HG03135 (cell line): ENCODE results near the gene ZNF384.

Experiments used
- ATAC-seq: cut with Tn5 transposase; IDR thresholded peaks from one replicate; pipeline ENCODE4 v1.9.1; 2021; ENCODE audit warnings: mild to moderate bottlenecking, moderate library complexity; ENCODE audit not compliant: unreplicated experiment

The ZNF384 gene

DNA sequence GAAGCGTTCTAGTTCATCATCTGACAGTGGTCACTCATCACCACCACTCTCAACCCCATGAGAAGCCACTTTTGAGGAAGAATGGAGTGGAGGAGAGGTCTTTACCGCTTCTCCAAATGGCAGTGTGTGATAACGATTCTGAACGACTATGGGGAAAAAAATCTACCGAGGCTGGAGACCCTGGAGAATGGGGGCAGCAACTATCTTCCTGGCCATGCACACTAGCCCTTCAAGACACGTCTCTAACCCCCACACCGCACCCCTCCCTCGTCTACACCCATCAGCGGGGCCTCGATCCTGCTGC lies 26.6 kb downstream of the ZNF384 start:
- no peak for ATAC-seq

DNA sequence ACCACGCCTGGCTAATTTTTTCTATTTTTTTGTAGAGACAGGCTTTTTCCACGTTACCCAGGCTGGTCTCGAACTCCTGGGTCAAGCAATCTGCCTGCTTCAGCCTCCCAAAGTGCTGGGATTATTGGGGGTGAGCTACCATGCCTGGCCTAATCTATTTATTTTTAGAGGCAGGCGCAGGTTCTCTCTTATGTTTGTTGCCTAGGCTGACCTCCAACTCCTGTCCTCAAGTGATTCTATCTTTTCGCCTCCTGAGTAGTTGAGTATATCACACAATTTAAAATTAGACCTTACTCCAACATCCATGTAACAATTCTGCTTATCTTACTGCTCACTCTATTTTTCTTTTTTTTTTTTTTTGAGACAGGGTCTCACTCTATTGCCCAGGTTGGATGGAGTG lies 35.2 kb downstream of the ZNF384 start:
- ATAC-seq: no peak

DNA sequence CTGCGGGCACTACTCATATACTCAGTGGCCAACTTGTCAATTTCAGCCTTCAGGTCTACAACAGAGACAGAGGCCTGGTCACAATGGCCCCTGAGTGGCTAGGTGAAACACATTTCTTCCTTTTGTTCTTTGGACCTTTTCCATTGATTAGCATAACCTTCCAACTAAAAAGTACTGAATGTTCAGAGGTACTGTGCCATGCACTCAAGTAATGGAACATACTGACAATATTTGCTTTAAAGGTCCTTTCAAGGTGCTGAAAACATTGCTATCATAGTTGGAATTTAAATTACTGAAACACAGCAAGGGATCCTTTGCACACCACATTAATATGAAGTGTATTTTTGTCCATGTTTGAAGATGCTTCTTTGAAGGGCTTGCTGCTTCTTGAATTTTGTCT lies 35.8 kb downstream of the ZNF384 start:
- no peak for ATAC-seq

DNA sequence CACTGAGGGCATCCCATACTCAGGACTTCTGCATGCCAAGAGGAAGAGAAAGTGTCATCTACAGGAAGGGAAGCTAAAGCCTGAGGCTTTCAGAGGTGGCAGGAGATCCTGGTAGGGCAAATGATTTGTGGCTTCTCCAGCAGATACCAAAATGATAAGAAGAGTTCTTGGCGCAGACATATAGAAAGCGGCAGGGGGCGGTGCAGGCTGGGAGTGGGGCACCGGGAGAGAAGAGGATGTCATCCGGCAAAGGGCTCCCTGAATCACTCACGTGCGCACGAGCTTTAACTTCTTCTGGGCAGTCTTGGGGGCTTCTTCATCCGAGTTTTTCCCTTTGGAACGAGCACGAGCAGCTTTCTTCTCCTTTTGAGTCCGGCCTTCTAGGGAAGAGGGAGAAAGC lies 36.8 kb downstream of the ZNF384 start:
- no peak for ATAC-seq

DNA sequence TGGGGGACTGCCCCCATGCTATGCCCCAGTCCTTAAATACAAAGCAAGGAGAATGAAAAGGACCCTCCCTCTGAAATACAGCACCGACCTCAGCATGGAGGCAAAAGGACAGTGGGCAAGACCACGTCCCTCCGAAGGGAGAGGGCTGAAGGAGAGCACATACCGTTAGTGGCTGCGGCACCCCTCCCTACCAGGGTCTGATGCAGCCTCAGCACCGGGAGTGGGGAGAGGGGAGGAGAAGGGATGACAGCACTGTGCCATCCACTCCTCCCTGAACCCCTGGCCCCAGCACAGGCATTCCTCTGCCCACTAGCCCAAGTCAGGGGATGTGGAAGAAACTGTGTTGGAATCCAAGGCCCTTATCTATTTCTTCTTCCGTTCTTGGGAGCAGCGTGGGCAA lies 38.3 kb downstream of the ZNF384 start:
- no peak for ATAC-seq

DNA sequence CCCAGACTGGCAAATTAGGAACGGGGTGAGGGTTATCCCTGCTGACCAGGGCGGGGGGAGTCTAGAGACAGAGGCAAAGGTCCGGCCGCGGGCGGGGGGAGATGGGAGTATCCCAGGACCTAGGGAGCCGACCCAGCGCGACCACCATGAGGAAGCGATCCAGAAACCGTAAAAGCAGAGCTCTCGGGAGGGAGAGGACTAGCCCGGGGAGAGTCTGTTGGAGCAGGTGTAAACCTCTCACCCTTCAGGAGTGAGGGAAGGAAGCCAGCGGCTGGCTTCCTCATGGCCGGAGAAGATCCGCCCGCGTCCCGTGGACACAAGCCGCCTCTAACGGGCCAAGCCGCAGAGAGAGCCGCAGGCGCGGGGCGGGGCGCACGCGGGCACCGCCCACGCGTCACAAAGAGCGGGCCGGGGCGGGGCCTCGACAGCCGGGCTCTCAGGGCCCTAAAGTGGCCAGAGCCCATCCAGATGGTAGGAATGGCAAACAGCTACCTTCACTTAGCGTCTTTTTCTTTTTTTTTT lies 42.0 kb downstream of the ZNF384 start, which contains the start of gene ACRBP:
TSS of gene ACRBP (minus strand) at position 350 of the 522 bp plus-strand sequence. CDS start at position 284, 66 bp downstream.
- no peak for ATAC-seq

DNA sequence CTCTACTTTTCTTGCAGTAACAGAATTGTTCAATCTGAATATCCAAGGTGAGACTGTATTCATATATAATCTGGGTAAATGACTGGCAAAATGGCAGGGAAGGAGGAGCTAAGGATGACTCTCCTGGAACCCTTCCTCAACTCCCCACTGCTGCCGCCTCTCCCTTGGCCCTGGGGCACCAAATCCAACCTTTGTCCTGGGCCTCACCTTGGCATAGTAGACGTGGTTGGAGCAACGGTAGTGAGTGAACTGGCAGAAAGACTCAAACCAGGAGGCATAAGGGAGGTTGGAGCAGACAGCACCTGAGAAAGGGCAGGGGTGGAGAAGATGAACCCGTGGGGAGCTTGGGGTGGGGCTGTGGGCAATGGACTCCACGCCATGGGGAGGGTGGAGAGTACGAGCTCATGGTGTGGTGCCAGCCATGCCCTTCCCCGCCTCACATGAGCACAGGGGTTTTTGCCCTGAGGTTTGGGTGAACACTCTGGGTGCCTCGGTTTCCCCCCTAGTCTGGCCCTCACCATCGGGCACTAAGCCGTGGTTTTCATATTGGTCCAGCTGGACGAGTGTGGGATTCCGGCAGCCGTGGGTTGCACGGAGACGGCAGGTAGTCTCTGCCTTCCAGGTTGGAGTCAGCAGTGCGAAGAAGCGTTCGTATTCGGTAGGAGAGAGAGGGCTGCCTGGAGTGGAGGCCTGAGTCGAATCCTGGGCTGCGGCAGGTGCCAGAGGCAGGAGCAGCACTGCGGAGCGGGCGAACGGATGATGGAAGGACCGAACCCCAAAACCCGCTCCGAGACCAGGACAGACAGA lies 42.7 kb downstream of the ZNF384 start:
- no peak for ATAC-seq

DNA sequence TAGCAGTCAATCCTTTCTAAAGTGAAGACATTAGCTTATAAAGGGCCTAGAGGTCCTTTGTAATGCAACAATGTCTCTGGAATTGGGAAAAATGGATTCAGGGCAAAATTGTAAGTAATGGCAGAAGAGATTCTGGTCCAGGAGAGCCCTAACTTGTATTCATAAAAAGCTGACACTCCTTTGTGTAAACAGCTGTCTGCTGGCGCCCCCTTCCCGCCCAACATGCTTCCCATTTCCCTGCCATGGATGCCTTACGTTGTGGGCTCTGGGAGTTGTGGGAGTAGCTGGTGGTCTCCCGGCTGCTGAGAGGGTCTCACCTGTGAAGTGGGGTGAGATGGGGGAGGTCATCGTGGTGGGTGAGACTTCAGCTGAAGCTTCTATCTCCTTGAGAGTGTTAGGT lies 44.3 kb downstream of the ZNF384 start:
- ATAC-seq: no peak

DNA sequence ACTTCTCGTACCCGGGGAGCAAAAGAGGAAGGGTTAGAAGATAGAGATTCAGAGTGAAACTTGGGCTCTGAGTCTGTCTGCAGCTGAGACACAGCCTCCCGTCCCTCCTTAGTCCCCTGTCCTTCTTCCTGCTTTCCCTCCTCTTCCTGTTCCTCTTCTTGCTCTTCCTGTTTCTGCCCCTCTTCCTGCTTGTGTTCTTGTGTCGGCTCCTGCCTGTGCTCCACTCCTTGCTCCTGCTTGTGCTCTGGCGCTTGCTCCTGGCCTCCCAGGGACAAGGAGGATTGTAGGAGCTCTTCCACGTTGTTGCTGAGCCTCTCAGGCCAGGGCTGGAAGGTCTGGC lies 44.9 kb downstream of the ZNF384 start:
- ATAC-seq: no peak

DNA sequence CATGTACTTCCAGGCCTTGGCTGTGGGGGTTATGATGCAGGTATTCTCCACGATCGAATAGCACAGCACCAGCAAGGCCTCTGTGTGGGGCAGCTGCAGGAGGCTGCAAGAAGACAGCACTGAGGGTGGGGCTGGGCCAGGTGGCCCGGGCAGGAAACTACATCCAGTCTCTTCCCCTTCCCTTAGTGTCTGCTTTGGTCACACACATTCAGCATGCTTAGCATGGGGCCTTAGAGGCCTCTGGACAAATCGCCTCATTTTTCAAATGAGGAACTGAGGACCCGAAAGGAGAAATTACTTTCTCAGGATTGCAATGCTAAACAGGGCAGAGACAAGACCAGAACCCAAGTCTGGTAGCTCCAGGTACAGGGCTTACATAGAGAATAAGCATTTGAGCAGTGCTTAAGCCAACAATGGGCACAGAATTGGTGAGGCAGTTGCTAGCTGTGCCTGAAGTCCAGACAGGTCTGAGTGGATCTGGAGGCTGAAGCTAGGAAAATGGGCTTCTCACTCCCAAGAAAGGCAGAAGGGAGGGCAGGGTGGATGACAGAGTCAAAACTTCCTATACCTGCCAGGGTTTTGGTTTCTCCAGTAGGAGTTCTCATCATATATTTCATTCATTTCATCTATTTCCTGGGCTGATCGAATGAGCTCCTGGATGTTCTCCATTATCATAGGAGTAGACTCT lies 45.5 kb downstream of the ZNF384 start:
- no peak for ATAC-seq

DNA sequence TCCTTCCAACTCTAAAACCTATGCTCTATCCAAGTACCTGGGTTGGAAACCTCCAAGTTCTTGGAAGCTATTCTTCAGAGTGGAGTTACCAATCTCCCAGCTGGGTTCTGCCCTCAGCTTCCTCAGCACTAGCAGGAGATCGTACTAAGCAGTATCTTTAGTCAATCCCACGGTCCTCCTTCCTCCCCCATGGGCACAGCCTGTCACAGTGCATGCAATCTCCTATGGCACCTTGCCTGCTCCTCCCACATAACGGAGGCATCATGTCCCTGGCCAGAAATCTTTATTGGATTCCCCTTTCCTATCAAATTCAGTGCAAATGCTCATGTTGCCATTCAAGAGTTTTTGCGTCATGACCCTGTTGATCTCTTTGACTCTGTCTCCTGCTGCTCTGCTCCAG lies 48.0 kb downstream of the ZNF384 start:
- no peak for ATAC-seq

DNA sequence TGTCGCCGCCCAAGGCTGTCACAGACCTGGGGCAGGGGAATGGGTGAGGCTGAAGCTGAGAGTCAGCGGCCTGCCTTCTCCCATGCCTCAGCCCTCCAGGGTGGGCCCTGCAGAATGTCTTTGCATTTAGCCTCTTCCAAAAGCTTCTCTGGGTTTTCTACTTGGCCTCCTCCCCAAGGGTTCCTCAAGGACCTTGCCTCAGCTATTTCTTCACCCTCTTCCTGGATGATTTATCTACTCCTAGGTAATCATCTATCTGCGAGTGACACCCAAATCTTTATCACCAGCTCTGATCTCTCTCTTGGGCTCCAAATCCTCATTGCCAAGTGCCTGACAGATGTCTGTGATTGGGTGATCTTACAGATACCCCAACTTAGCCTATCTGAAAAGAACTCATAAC lies 48.7 kb downstream of the ZNF384 start:
- no peak for ATAC-seq

DNA sequence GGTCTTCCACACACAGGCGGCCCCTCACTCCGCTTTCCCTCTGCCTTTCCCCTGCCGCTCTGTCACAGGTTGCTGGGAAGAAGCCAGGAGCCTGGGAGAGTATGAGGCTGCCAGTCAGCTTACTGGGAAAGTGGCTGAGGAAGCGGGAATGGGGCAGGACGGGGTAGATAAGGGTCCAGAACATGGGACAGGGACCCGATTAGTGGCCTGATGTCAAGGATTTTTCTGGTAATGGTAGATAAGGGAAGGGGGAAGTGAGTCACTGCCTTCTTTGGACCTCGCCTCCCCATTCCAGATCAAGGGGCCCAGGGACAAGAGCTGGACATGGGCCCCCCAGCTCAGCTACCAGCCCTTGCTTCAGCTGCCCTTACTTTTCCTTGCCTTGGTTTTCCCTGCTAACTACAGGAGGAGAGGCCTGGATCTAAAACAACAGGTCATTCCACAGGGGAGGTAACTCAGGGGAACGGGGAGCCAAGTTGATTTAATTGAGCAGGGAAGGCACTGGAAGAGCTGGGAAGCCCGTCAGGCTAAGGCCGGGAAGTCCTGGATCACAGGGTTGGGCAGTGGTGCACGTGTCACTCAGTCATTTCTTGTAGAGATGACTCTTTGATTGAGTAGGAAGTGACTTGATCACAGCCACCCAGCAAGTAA lies 49.9 kb downstream of the ZNF384 start:
- no peak for ATAC-seq

DNA sequence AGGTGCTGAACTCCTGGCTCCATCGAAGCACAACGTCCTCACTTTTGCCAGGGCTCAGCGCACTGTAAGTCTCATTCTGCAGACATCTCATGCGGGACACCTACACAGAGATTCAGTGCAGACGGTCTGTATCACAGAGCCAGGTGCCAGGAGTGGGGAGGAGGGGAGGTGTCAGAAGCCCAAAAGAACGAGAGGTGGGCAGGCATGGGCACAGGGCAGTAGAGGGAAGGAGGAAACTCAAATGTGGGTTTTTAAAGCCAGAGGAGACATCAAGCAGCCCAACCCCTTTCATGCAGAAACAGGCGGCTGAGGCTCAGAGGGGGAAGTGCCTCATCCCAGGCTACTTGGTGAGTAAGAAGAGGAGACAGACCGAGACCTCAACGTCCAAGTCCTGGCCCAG lies 50.9 kb downstream of the ZNF384 start:
- ATAC-seq: no peak

DNA sequence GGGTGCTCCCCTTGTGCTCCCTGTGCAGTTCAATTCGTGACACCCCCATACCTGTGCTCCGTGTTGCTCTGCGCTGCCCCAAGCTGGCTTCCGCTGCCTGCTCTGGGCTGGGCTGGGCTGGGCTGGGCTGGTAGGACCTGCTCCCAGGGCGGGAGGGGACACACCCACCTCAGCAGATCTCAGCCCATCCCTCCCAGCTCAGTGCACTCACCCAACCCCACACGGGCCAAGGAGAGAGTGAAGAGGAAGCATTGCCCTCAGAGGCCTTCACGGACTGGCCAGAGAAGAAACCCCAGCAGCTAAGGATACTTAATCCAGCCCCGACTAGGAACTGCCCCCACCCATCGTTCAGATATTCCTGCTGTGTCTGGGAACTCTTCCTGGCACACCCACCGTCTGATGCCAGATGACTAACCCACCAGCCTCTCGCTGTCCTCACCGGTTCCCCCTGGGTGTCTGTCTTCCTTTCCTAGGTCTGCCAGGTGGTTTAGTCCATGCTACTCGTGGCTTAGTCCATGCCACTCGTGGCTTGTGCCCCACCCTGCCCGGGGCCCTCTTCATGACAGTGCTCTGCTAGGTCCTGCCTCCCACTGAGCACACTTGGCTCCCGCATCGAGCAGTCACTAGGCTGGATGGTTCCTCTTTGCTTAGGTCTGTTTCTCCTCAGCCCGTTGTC lies 53.2 kb downstream of the ZNF384 start, which contains the start of gene LPAR5:
TSS of gene LPAR5 (minus strand) at position 104 of the 676 bp plus-strand sequence. CDS start 14,711 bp downstream, outside the sequence.
- ATAC-seq: peak; percentile 42

DNA sequence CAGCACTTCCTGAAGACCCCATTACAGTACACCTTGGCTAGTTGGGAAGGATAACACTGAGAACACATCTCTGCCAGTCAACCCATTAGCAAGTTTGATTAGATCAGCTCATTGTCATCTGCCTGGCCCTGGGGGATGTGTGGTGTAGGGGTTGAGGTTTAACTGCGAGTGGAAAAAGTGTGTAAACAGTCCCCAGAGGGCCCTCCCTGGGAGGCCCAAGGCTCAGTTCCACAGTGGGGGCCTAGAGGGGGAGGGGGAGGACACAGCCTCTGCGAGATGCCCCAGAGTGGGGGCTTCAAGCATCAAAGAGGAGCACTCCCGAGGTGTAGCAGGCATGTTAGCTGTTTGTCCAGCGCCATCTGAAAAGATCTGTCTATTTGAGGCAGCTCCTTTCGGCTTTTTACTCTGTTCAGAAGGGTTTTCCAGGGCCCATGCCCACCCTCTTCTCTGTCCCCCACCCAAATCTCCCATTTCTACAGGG lies 53.8 kb downstream of the ZNF384 start:
- peak; percentile 45 for ATAC-seq

DNA sequence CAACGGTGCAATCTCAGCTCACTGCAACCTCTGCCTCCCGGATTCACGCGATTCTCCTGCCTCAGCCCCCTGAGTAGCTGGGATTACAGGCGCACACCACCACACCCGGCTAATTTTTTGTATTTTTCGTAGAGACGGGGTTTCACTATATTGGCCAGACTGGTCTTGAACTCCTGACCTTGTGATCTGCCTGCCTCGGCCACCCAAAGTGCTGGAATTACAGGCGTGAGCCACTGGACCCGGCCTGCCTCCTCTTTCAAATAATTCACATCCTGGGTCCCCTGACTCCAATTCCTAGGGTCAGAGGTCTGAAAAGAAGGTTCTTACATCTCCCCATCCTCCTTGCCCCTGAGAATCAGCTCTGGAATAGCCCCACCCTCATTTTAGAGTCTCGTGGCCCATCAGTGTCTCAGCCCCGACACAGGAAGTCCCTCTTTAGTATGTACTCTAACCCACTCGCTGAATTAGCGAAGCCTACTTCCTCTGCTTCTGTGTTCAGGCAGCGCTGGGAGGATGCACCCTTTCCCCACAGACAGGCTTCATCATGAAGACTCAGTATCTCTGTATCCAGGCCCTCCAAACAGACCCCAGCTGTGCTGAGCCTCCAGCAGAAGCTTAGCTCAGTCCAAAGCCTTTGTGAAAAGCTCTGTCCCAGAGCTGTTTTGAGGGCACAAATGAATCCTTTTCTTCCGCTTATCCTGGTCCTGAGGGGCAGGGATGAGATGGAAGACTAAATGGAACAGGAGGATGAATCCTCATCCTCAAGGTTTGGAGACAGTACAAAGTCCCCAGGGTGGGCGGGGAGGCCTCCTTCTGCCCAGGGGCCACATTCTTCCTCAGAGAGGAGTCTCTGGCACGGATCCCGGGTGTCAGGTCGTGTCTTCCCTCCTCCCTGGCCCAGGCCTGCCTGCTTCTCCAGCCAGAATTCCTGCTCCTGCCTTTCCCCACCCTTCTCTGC lies 56.9 kb downstream of the ZNF384 start:
- peak; percentile 58 for ATAC-seq

DNA sequence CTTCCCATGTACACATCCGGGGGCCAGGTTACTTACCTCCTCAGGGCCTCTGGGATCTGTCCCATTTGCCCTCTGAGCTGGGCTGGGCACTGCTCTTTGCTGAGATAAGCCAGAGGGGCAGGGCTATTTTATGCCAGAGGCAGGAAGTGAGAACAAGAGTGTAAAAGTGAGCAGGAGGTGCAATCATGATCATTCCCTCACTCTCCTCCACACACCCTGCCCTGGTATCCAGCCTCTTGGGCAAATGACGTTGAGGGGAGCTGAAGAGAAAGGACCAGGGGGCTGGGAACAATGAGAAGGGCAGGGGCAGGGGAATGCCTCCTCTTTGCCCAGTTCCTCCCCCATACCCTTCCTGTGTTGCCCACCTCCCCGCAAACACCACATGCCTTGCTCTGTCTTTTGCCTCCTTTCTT lies 57.6 kb downstream of the ZNF384 start:
- ATAC-seq: no peak

DNA sequence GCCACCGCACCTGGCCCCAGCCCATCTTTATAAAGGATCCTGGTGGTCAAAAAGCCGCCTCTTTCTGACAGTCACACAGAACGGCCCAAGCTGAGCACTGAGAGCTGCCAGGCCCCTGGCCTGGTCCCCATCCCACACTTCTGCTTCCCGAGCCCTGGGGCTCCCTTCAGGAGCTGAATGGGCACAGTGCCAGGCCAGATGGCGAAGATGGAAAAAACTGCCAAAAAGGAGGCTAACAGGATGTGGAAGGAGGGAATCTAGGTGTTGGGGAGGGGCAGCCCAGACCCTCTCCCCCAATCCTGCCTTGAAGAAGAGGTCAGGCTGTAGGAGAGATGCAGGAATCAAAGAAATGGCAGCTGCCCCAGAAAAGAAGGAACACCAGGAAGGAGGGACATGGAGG lies 58.4 kb downstream of the ZNF384 start:
- ATAC-seq: no peak

DNA sequence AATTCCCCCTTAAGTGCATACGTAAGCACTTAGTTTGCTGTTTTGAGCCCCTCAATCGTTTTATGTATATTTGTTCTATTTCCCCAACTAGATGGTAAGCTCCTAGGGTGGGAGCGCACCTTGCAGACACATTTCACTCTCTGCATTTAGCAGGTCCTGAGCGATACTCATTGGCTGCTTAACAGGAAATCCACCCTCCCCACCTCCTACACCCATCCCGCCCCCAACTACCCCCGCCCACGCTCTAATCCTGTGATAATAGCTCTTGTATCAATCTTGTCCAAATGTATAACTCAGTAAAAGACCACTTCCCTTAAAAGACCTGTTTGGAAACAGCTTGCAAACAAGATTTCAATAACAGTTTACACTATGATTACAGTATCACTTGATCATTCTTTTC lies 61.6 kb downstream of the ZNF384 start:
- no peak for ATAC-seq
